ENCODE results near the gene ZNF444. TPM values are rescaled to one million over a fixed set of nuclear protein-coding genes. Genes with fewer than 3 reads are reported as not detected.

ZNF444 gene
- total RNA-seq, 1 donor from 2014 or later = 47.9 TPM

- no peak for DNase-seq (ENCODE audit: extremely low spot score, unreplicated experiment)
- TF ChIP-seq, protein P1, sequence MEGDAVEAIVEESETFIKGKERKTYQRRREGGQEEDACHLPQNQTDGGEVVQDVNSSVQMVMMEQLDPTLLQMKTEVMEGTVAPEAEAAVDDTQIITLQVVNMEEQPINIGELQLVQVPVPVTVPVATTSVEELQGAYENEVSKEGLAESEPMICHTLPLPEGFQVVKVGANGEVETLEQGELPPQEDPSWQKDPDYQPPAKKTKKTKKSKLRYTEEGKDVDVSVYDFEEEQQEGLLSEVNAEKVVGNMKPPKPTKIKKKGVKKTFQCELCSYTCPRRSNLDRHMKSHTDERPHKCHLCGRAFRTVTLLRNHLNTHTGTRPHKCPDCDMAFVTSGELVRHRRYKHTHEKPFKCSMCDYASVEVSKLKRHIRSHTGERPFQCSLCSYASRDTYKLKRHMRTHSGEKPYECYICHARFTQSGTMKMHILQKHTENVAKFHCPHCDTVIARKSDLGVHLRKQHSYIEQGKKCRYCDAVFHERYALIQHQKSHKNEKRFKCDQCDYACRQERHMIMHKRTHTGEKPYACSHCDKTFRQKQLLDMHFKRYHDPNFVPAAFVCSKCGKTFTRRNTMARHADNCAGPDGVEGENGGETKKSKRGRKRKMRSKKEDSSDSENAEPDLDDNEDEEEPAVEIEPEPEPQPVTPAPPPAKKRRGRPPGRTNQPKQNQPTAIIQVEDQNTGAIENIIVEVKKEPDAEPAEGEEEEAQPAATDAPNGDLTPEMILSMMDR (IDR thresholded peaks at IDR 0.05) = no peak
- no peaks in the 10 kb centered on the region for H3K36me3 Mint-ChIP-seq (ENCODE audit: unreplicated experiment)
- no peaks in the 10 kb centered on the region for H3K27me3 Mint-ChIP-seq (ENCODE audit: unreplicated experiment)
- H3K27ac Mint-ChIP-seq (ENCODE audit: unreplicated experiment) = no peak overlapping the region
- no peaks in the 10 kb centered on the region for H3K9me3 Mint-ChIP-seq (ENCODE audit: unreplicated experiment)
- peaks cover 13% of the 10 kb centered on the region for H3K4me1 Mint-ChIP-seq (ENCODE audit: unreplicated experiment)
- no peak overlapping the region for H3K4me3 Mint-ChIP-seq (ENCODE audit: unreplicated experiment)
Measured at GRCh38 chr19:56131651-56132050, 9.4 kb upstream of the ZNF444 start.

- no peaks in the 10 kb centered on the region for H3K9me3 Mint-ChIP-seq (ENCODE audit: unreplicated experiment)
- no peak for DNase-seq (ENCODE audit: extremely low spot score, unreplicated experiment)
- H3K27ac Mint-ChIP-seq (ENCODE audit: unreplicated experiment) = peak overlapping the region; percentile 50
- H3K4me1 Mint-ChIP-seq (ENCODE audit: unreplicated experiment) = peaks cover 13% of the 10 kb centered on the region
- no peak overlapping the region for H3K4me3 Mint-ChIP-seq (ENCODE audit: unreplicated experiment)
- no peaks in the 10 kb centered on the region for H3K27me3 Mint-ChIP-seq (ENCODE audit: unreplicated experiment)
- TF ChIP-seq, protein P1 (IDR thresholded peaks at IDR 0.05) = no peak
- no peaks in the 10 kb centered on the region for H3K36me3 Mint-ChIP-seq (ENCODE audit: unreplicated experiment)
Measured at GRCh38 chr19:56132316-56132822, 8.7 kb upstream of the ZNF444 start.

- DNase-seq (ENCODE audit: extremely low spot score, unreplicated experiment) = no peak
- H3K4me1 Mint-ChIP-seq (ENCODE audit: unreplicated experiment) = peaks cover 13% of the 10 kb centered on the region
Measured at GRCh38 chr19:56133858-56134653, 7.0 kb upstream of the ZNF444 start.

DNA sequence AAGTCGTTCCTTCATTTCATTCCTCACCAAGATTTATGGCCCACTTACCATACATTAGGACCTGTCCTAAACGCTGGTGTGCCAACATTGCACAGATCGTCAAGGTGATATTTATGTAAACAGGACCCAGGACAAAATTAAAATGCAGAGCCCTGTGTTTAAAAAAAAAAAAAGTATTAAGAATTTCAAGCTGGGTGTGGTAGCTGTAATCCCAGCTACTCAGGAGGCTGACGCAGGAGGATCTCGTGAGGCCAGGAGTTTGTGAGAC is 6.5 kb upstream of the ZNF444 start:
- H3K27me3 Mint-ChIP-seq (ENCODE audit: unreplicated experiment) = no peaks in the 10 kb centered on the region
- H3K27ac Mint-ChIP-seq (ENCODE audit: unreplicated experiment) = no peak overlapping the region
- H3K4me3 Mint-ChIP-seq (ENCODE audit: unreplicated experiment) = no peak overlapping the region
- TF ChIP-seq, protein P1 (IDR thresholded peaks at IDR 0.05) = no peak
- H3K36me3 Mint-ChIP-seq (ENCODE audit: unreplicated experiment) = no peaks in the 10 kb centered on the region
- no peaks in the 10 kb centered on the region for H3K9me3 Mint-ChIP-seq (ENCODE audit: unreplicated experiment)
- H3K4me1 Mint-ChIP-seq (ENCODE audit: unreplicated experiment) = peaks cover 13% of the 10 kb centered on the region
- no peak for DNase-seq (ENCODE audit: extremely low spot score, unreplicated experiment)

More at GRCh38 chr19:56133858-56134653, 7.0 kb upstream of the ZNF444 start:
- no peaks in the 10 kb centered on the region for H3K9me3 Mint-ChIP-seq (ENCODE audit: unreplicated experiment)
- no peak overlapping the region for H3K4me3 Mint-ChIP-seq (ENCODE audit: unreplicated experiment)
- H3K36me3 Mint-ChIP-seq (ENCODE audit: unreplicated experiment) = no peaks in the 10 kb centered on the region
- TF ChIP-seq, protein P1 (IDR thresholded peaks at IDR 0.05) = no peak
- H3K27me3 Mint-ChIP-seq (ENCODE audit: unreplicated experiment) = no peaks in the 10 kb centered on the region
- H3K27ac Mint-ChIP-seq (ENCODE audit: unreplicated experiment) = peak overlapping the region; percentile 54

GRCh38 chr19:56136362-56136761 is 4.7 kb upstream of the ZNF444 start:
- H3K27ac Mint-ChIP-seq (ENCODE audit: unreplicated experiment) = no peak overlapping the region

More at GRCh38 chr19:56136362-56136761, 4.7 kb upstream of the ZNF444 start:
- Mint-ChIP-seq H3K4me1 (ENCODE audit: unreplicated experiment) (peaks cover 22% of the 10 kb centered on the region), H3K4me3 (ENCODE audit: unreplicated experiment) (no peak overlapping the region), H3K9me3 (ENCODE audit: unreplicated experiment) (no peaks in the 10 kb centered on the region), H3K27me3 (ENCODE audit: unreplicated experiment) (no peaks in the 10 kb centered on the region), H3K36me3 (ENCODE audit: unreplicated experiment) (no peaks in the 10 kb centered on the region)
- TF ChIP-seq, protein P1 (IDR thresholded peaks at IDR 0.05) = no peak
- DNase-seq (ENCODE audit: extremely low spot score, unreplicated experiment) = no peak

All from osteocyte (in vitro differentiated cells).